Activated CD4-positive, alpha-beta T cell treated with anti-CD3 and anti-CD28 coated beads for 36 hours (primary cell): ENCODE data around the gene COL5A1. TPM values are rescaled to one million over a fixed set of nuclear protein-coding genes. Genes with fewer than 3 reads are reported as not detected.

Experiments used
- ATAC-seq: fragments of 200-7000 bp; cut with Tn5 transposase; one replicate; pipeline ENCODE4 v1.10.0; 2021; ENCODE audit warnings: mild to moderate bottlenecking, moderate library complexity
- CTCF ChIA-PET: fragments of 350-600 bp; sonication (Branson Sonifier 250); formaldehyde crosslinking; loops from one replicate; lab custom pipeline; 2021; ENCODE audit warnings: antibody characterized with exemption; lab: Charles Lee
- POLR2A ChIA-PET: fragments of 350-600 bp; sonication (Branson Sonifier 250); formaldehyde crosslinking; loops from one replicate; lab custom pipeline; 2021; ENCODE audit warnings: antibody characterized with exemption, inconsistent platforms; lab: Charles Lee
- DNase-seq: peaks from one replicate; pipeline ENCODE4 v3.0.0-alpha.2; 2020
- H3K27ac Mint-ChIP-seq: one replicate; pipeline ENCODE4 v1.8.0; 2021; ENCODE audit warnings: mixed read lengths
- H3K27me3 Mint-ChIP-seq: one replicate; pipeline ENCODE4 v1.8.0; 2021; ENCODE audit warnings: mixed read lengths
- H3K36me3 Mint-ChIP-seq: one replicate; pipeline ENCODE4 v1.8.0; 2021; ENCODE audit warnings: low read depth, mixed read lengths
- H3K4me1 Mint-ChIP-seq: one replicate; pipeline ENCODE4 v1.8.0; 2021; ENCODE audit warnings: mixed read lengths
- H3K4me3 Mint-ChIP-seq: one replicate; pipeline ENCODE4 v1.8.0; 2021; ENCODE audit warnings: mild to moderate bottlenecking, moderate library complexity, mixed read lengths
- H3K9me3 Mint-ChIP-seq: one replicate; pipeline ENCODE4 v1.8.0; 2021; ENCODE audit warnings: low read depth, mixed read lengths
- intact Hi-C, 2 experiments: fragments of 100-400 bp; cut with DNase I in 1 of 2; cut with micrococcal nuclease in 1 of 2; formaldehyde crosslinking; loops; one replicate each; pipeline versions ENCODE4 v1.14.2 to v1.15.1; 2022 to 2024; cut with DNase I, micrococcal nuclease
- total RNA-seq, 2 experiments: library from RNA; stranded (reverse); gene quantifications; one replicate each; pipeline ENCODE4 v1.2.3, GENCODE V29; 2021

Gene COL5A1
- total RNA-seq, 2 experiments from 2014 or later, result 0.07 to 0.16 TPM

DNA sequence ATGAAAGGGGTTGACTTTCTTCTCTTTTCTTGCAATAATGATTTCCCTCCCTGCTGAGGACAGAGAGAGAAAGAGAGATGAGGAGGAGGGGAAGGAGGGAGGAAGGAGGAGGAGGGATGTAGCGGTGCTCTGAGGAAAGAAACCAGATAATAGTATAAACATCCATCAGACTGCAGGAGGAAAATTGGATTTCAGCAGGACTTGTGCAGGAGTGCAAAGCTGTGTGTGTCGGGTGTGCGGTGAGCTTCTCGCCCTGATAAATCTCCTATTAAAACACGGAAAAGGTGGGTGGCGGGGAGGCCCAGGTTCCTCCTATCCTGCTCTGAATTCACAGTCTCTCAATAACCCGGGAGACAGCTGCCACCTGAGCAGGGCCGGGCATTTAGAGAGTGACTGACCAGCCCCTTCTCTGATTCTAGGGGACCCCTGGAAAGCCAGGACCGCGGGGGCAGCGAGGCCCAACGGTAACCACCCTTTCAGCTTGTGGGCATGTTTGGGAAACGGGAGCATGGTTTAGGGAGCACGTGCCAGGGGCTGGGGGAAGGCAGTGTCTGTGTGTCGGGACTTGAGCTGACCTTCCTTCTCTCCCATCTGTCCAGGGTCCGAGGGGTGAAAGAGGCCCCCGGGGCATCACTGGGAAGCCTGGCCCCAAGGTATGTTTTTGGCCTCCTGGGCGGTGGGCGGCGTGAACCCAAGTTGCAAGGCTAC, 153.2 kb downstream of the COL5A1 start:
- ChIA-PET POLR2A (no interaction called here), CTCF (no interaction called here)
- intact Hi-C loops, result no loop called here
- no peaks in the 10 kb centered on the region for H3K4me1 Mint-ChIP-seq
- H3K4me3 Mint-ChIP-seq, result no peak overlapping the region
- H3K9me3 Mint-ChIP-seq, result no peaks in the 10 kb centered on the region
- no peak for ATAC-seq
- H3K27ac Mint-ChIP-seq, result no peak overlapping the region
- DNase-seq, result no peak
- H3K27me3 Mint-ChIP-seq, result no peaks in the 10 kb centered on the region
- no peaks in the 10 kb centered on the region for H3K36me3 Mint-ChIP-seq

DNA sequence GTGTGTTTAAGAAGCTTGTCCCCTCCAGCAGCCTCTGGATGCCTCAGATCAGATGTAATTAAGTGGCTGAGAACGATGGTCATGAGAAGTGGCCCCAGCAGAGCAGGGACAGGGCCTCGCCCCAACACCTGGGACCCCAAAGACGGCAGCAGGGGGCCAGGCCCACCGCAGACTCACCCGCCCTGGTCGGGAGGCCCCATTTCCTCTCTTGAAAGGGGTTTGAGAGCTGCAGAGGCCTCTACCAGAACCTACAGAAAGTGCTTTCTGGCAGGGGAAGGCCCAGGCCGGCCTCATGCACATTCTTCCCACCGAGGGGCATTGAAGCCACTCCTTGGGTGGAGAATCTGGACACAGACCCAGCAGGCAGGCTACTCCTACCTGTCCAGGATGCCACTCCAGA, 153.8 kb downstream of the COL5A1 start:
- CTCF ChIA-PET, result no interaction called here
- H3K4me1 Mint-ChIP-seq, result no peaks in the 10 kb centered on the region
- DNase-seq (no peak), ATAC-seq (no peak)
- no peaks in the 10 kb centered on the region for H3K36me3 Mint-ChIP-seq
- no peak overlapping the region for H3K27ac Mint-ChIP-seq
- H3K4me3 Mint-ChIP-seq, result no peak overlapping the region
- intact Hi-C loops, result no loop called here
- no peaks in the 10 kb centered on the region for H3K9me3 Mint-ChIP-seq
- POLR2A ChIA-PET, result no interaction called here
- H3K27me3 Mint-ChIP-seq, result no peaks in the 10 kb centered on the region

DNA sequence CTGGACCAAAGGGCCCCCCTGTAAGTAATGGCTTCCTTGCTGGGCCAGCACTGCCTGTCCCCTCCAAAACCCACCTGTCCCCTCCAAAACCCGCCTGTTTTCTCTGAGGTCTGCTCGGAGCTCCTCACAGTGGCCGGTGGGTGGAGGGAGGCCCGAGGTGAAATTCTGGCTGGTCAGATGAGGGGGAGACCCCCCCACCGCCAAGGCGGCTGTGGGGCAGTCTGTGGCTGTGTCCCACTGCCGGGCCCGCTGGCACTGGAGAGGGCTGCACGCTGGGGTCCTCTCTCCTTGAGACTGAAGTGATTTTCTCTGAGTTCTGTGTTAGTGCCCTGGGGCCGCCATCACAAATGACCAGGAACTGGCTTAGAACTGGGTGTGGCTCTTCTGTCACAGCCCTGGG, 155.3 kb downstream of the COL5A1 start:
- intact Hi-C loops, result no loop called here
- DNase-seq (no peak), ATAC-seq (no peak)
- Mint-ChIP-seq H3K4me1 (no peaks in the 10 kb centered on the region), H3K4me3 (no peak overlapping the region), H3K27me3 (no peaks in the 10 kb centered on the region), H3K27ac (no peak overlapping the region), H3K9me3 (no peaks in the 10 kb centered on the region), H3K36me3 (no peaks in the 10 kb centered on the region)
- CTCF ChIA-PET, result no interaction called here
- POLR2A ChIA-PET, result no interaction called here

DNA sequence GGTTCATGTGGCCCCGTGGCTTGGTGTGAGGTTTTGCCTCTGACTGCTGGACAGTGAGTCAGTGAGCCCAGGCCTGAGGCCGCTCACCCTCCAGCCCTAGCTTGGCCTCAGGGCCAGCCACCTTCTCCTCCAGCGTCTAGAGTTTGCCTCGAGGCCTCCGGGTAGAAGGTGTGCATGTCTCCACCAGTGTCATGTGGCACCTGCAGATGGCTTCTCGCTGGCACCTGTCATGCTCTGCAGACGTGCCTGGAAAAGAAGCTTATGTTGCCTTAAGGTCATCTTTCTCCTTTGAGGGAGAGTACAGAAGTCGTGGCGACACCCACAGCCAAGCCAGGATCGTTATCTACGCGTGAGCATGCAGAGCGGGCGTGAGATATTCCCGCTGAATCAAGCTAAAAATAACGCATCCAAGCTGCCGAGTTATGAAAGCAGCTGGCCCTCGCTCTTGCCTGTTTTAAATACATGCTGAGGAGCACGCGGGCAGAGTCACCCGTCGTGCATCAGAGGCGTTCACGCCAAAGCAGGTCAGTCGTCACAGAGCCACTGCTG, 159.3 kb downstream of the COL5A1 start:
- H3K27me3 Mint-ChIP-seq, result no peaks in the 10 kb centered on the region
- CTCF ChIA-PET, result no interaction called here

GRCh38 chr9:134802216-134802795, 160.7 kb downstream of the COL5A1 start:
- DNase-seq (no peak), ATAC-seq (no peak)
- no peak overlapping the region for H3K27ac Mint-ChIP-seq
- intact Hi-C loops, result no loop called here
- H3K4me3 Mint-ChIP-seq, result no peak overlapping the region
- CTCF ChIA-PET, result interaction anchor here (0.8 kb wide), 1 partner anchor 277 kb away, joined by 3 read pairs; no protein-coding TSS in a partner anchor
- H3K9me3 Mint-ChIP-seq, result no peaks in the 10 kb centered on the region
- POLR2A ChIA-PET, result no interaction called here
- no peaks in the 10 kb centered on the region for H3K36me3 Mint-ChIP-seq
- no peaks in the 10 kb centered on the region for H3K27me3 Mint-ChIP-seq
- no peaks in the 10 kb centered on the region for H3K4me1 Mint-ChIP-seq

More for the DNA sequence above, 159.3 kb downstream of the COL5A1 start:
- no peak for ATAC-seq
- Mint-ChIP-seq H3K4me1 (no peaks in the 10 kb centered on the region), H3K4me3 (no peak overlapping the region), H3K36me3 (no peaks in the 10 kb centered on the region), H3K9me3 (no peaks in the 10 kb centered on the region), H3K27ac (no peak overlapping the region)
- no peak for DNase-seq
- intact Hi-C loops, result no loop called here
- POLR2A ChIA-PET, result no interaction called here

DNA sequence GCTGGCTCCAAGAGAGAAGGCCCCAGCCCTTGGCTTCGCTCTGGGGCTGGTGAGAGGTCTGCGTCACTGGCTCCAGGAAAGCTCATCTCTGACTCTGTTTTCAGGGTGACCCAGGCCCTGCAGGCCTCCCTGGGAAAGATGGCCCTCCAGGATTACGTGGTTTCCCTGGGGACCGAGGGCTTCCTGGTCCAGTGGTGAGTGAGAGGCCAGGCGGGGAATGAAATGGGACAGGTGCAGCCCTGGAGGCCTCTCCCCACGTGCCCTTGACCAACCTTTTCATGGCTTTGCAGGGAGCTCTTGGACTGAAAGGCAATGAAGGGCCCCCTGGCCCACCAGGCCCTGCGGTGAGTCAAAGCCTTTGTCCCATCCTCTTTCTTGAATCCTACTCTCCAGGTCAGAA, 163.3 kb downstream of the COL5A1 start:
- Mint-ChIP-seq H3K9me3 (no peaks in the 10 kb centered on the region), H3K4me3 (no peak overlapping the region), H3K4me1 (no peaks in the 10 kb centered on the region), H3K36me3 (no peaks in the 10 kb centered on the region), H3K27me3 (no peaks in the 10 kb centered on the region), H3K27ac (no peak overlapping the region)
- intact Hi-C loops, result no loop called here
- DNase-seq (no peak), ATAC-seq (no peak)
- CTCF ChIA-PET, result no interaction called here
- POLR2A ChIA-PET, result no interaction called here

GRCh38 chr9:134807716-134808446, 166.3 kb downstream of the COL5A1 start:
- intact Hi-C loops, result no loop called here
- no peak overlapping the region for H3K27ac Mint-ChIP-seq
- H3K9me3 Mint-ChIP-seq, result no peaks in the 10 kb centered on the region
- ChIA-PET POLR2A (no interaction called here), CTCF (interaction anchor here (0.5 kb wide), 1 partner anchor 1025 kb away, joined by 3 read pairs; no protein-coding TSS in a partner anchor)
- no peaks in the 10 kb centered on the region for H3K4me1 Mint-ChIP-seq
- no peak overlapping the region for H3K4me3 Mint-ChIP-seq
- DNase-seq (no peak), ATAC-seq (no peak)
- H3K27me3 Mint-ChIP-seq, result no peaks in the 10 kb centered on the region
- H3K36me3 Mint-ChIP-seq, result no peaks in the 10 kb centered on the region

GRCh38 chr9:134808447-134808792, 166.8 kb downstream of the COL5A1 start:
- no peak for ATAC-seq
- CTCF ChIA-PET, result interaction anchor here (0.5 kb wide), 1 partner anchor 1026 kb away, joined by 3 read pairs; no protein-coding TSS in a partner anchor
- intact Hi-C loops, result no loop called here
- no peaks in the 10 kb centered on the region for H3K27me3 Mint-ChIP-seq
- H3K27ac Mint-ChIP-seq, result no peak overlapping the region
- H3K9me3 Mint-ChIP-seq, result no peaks in the 10 kb centered on the region
- H3K4me1 Mint-ChIP-seq, result no peaks in the 10 kb centered on the region
- no peak for DNase-seq
- POLR2A ChIA-PET, result no interaction called here
- no peak overlapping the region for H3K4me3 Mint-ChIP-seq
- no peaks in the 10 kb centered on the region for H3K36me3 Mint-ChIP-seq

DNA sequence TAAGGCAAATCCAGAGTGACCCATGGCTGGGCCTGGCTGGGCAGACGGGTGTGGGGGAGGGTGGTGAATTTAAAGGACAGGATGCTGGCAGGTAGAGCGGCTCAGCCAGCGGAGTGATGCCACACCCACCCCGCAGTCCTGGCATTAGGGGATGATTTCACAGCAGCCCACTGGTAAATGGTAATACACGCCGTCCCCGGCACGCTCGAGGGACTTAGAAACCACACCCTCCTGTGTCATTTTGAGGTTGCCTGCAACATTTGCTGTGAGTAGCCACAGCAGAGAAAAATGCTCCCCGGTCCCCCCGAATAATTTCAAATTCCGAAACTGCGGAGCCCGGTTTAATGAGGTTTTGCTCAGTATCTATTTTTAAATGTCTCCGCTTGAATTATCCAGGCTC, 167.7 kb downstream of the COL5A1 start:
- no peaks in the 10 kb centered on the region for H3K36me3 Mint-ChIP-seq
- POLR2A ChIA-PET, result no interaction called here
- intact Hi-C loops, result no loop called here

GRCh38 chr9:134809826-134810225, 168.2 kb downstream of the COL5A1 start:
- Mint-ChIP-seq H3K27me3 (no peaks in the 10 kb centered on the region), H3K36me3 (no peaks in the 10 kb centered on the region), H3K4me1 (no peaks in the 10 kb centered on the region), H3K4me3 (no peak overlapping the region), H3K27ac (no peak overlapping the region), H3K9me3 (no peaks in the 10 kb centered on the region)
- no peak for ATAC-seq
- ChIA-PET POLR2A (no interaction called here), CTCF (no interaction called here)
- no peak for DNase-seq
- intact Hi-C loops, result no loop called here

More for the DNA sequence above, 167.7 kb downstream of the COL5A1 start:
- Mint-ChIP-seq H3K9me3 (no peaks in the 10 kb centered on the region), H3K4me1 (no peaks in the 10 kb centered on the region), H3K27me3 (no peaks in the 10 kb centered on the region), H3K27ac (no peak overlapping the region), H3K4me3 (no peak overlapping the region)
- CTCF ChIA-PET, result no interaction called here
- ATAC-seq, result no peak
- no peak for DNase-seq

DNA sequence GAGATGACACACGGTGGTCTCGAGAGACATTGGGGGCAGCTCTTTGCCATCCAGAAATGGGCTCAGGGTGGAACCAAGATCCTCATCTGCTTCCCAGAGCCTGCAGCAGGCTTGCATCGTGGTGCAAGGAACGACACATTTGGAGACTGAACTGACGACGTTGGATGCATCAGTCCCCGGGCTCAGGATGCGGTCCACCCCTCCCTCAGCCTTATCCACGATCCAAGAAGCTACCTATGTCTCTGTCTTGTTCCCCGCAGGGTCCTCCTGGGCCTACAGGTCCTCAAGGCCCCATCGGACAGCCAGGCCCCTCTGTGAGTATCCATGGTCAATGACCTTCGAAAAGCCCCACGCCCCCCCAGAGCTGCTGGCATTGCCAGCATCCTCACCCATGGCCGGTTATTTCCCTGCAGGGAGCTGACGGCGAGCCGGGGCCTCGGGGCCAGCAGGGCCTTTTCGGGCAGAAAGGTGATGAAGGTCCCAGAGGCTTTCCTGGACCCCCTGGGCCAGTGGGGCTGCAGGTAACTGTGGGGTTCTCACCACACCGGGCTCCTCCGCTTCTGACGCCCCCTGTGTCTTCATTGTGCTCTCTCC, 169.6 kb downstream of the COL5A1 start:
- no peaks in the 10 kb centered on the region for H3K27me3 Mint-ChIP-seq
- CTCF ChIA-PET, result no interaction called here
- intact Hi-C loops, result no loop called here
- POLR2A ChIA-PET, result no interaction called here
- no peak for ATAC-seq
- H3K4me3 Mint-ChIP-seq, result no peak overlapping the region
- DNase-seq, result no peak
- no peak overlapping the region for H3K27ac Mint-ChIP-seq
- H3K4me1 Mint-ChIP-seq, result no peaks in the 10 kb centered on the region
- no peaks in the 10 kb centered on the region for H3K36me3 Mint-ChIP-seq
- H3K9me3 Mint-ChIP-seq, result no peaks in the 10 kb centered on the region
